DMS53 (cell line): ENCODE data around the gene EGFLAM.

Experiments
- DNase-seq: peaks from one replicate; lab custom pipeline; 2025; lab: John Stamatoyannopoulos, UW

EGFLAM gene

GRCh38 chr5:38447786-38448185, 189.4 kb downstream of the EGFLAM start:
- DNase-seq = no peak

- DNase-seq = no peak
These were observed 190.4 kb downstream of the EGFLAM start for GRCh38 chr5:38448568-38449350.

GRCh38 chr5:38450627-38451026, 192.3 kb downstream of the EGFLAM start:
- no peak for DNase-seq

GRCh38 chr5:38451074-38451725, 192.8 kb downstream of the EGFLAM start:
- no peak for DNase-seq

- no peak for DNase-seq
These were observed 193.8 kb downstream of the EGFLAM start for GRCh38 chr5:38452201-38452600.

- DNase-seq = no peak
These were observed 195.1 kb downstream of the EGFLAM start for GRCh38 chr5:38453506-38453905.

- DNase-seq = no peak
These were observed 195.6 kb downstream of the EGFLAM start for GRCh38 chr5:38453921-38454320.

GRCh38 chr5:38455796-38456330, 197.5 kb downstream of the EGFLAM start:
- peak; percentile 35 for DNase-seq

- DNase-seq = no peak
These were observed 198.5 kb downstream of the EGFLAM start for GRCh38 chr5:38456657-38457399.

GRCh38 chr5:38458174-38458573, 199.8 kb downstream of the EGFLAM start:
- DNase-seq = no peak

GRCh38 chr5:38462976-38463633, 204.7 kb downstream of the EGFLAM start:
- peak; percentile 47 for DNase-seq

- DNase-seq = peak; percentile 40
These were observed 205.5 kb downstream of the EGFLAM start for GRCh38 chr5:38463634-38464521.

- no peak for DNase-seq
These were observed 206.7 kb downstream of the EGFLAM start for GRCh38 chr5:38465061-38465460.

GRCh38 chr5:38465702-38466423, 207.5 kb downstream of the EGFLAM start:
- DNase-seq = no peak

- DNase-seq = no peak
These were observed 208.2 kb downstream of the EGFLAM start for GRCh38 chr5:38466424-38467189.

GRCh38 chr5:38467353-38468040, 209.1 kb downstream of the EGFLAM start:
- no peak for DNase-seq

GRCh38 chr5:38468202-38468673, 209.9 kb downstream of the EGFLAM start:
- no peak for DNase-seq

GRCh38 chr5:38468978-38469706, 210.8 kb downstream of the EGFLAM start:
- no peak for DNase-seq
